ENCODE data around the gene ZNF821.
A peak's percentile ranks its signal among the peaks of the same experiment; 100 is the strongest.
"Not testable (repeated sequence)": the region's sequence is repeated elsewhere in the genome, so short reads cannot be mapped to it uniquely, and the experiment has no call there.

ZNF821 gene

DNA sequence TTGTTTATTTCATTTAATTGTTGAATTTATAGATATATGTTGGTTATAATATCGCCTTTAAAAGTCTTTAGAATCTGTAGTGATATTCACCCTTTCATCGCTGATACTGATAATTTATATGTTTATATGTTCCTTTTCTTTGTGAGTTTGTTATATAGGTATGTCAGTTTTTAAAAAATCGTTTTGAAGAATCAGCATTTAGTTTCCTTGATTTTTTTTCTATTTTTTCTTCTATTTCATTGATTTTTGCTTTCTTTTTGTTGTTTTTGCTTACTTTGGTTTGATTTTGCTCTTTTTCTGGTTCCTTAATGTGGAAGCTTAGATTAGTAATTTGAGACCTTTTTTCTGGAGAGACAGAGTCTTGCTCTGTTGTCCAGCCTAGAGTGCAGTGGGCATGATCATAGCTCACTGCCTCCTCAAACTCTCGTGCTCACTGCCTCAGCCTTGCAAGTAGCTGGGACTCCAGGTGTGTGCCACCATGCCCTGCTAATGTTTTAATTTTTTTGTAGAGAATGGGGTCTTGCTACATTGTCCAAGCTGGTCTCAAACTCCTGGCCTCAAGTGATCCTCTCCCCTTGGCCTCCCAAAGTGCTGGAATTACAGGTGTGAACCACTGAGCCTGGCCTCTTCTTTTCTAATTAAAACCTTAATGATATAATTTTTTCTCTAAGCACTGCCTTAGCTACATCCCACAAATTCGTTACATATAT lies 18.8 kb upstream of the ZNF821 start:
- no peak for DNase-seq (ENCODE audit: low read depth)

DNA sequence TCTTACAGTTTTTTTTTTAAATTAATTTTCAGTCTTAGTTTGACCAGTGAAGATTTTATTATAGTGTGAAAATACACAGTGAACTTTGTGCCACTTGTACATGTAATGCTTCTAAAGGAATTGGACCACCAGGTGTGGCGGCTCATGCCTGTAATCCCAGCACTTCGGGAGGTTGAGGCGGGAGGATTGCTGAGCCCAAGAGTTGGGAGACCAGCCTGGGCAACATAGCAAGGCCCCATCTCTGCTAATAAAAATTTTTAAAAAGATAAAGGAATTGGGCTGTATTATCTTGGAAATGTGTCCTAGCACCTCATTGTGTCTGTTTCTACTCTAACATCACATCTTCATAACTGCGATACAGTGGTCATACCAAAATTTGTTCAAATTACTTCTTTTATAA lies 15.2 kb upstream of the ZNF821 start:
- DNase-seq (ENCODE audit: low read depth) = no peak

DNA sequence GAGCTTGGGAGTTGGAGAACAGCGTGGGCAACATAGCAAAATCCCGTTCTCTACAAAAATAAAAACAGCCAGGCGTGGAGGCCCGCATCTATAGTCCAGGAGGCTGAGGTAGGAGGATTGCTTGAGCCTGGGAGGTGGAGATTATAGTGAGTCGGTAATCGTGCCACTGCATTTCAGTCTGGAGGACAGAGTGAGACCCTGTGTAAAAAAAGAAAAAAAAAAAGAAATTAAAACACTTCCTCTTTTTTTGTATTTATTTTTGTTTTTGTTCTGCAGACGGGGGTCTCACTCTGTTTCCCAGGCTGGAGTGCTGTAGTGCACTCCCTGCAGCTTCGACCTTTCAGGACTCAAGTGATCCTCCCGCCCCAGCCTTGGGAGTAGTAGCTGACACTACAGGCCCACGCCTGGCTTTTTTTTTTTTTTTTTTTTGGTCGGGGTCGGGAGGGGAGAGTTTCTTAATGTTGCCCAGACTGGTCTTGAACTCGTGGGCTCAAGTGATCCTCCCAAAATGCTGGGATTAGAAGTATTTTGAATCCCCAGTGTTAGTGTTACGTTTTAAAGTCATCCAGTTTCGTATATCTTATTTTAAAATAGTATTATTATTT lies 12.9 kb upstream of the ZNF821 start:
- no peak for DNase-seq (ENCODE audit: low read depth)

DNA sequence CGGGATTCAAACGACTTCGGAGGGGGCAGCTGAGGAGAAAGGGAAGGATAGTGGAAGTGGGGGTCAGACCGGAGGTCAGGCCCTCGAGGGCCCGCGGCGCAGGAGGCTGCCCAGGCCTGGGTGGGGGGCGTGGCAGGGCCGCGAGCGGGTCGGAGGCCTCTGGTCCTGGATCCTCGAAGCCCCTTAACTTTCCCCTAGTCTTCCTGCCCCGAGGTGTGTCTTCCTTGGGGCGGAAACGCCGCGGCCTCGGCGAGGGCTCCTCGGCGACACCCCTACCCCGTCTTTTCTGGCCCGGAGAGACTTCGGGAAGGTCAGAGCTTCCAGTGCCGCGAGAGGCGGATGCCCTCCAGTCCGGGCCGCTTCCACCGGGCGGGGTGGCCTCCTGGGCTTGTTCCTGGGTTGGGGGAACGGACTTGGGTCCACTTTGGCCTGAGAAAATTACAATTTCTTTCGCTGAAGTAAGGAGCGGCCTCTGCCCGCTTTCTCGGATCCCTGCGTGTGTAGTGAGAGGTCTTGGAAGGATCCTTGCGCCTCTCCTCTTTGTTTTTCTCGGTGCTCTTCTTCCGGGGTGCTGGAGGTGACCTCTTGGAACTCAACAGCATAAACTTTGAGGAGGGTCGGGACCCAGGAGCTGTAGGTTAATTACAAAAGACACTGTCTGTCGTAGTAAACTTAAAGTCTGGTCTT lies 11.8 kb upstream of the ZNF821 start:
- no peak for DNase-seq (ENCODE audit: low read depth)

DNA sequence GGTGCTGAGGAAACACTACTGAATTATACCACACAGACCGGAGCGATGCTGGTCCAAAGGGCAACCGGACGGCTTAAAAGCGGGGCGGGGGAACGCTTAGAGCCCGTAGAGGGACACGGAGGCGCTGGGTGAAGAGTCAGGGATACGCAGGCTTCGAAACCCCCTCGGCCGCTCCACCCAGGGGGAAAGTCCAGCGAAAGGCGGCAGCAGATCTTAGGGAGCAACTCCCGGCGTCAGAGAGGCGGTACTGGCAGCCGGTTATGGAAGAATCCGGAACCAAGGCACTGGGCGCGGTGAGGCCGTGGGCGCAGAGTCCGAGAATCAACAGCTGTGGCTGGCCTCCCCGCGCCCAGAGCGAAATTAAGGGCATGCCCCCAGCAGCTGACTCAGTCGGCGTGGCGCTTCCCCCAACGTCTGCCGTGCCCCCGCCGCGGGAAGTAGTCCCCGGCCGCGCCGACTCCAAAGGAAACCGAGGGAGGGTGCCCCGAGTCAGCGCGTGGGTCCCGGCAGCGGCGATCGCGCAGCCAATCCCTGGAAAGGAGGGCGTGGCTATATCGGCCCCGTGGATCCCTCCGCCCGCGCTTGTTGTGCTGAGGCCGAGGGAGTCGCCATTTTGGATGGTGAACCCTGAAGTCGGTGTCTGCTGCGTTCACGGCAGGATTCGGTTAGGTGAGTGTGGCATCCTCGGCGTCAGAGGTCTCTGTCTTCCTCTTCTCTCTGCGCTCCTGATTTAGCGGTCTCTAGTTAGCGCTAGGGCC lies 11.1 kb upstream of the ZNF821 start, which contains the start of gene IST1:
IST1 (plus strand) TSS at position 611 of the 758 bp plus-strand sequence. CDS start 20,110 bp downstream, outside the sequence.
- peak; percentile 97 for DNase-seq (ENCODE audit: low read depth)

DNA sequence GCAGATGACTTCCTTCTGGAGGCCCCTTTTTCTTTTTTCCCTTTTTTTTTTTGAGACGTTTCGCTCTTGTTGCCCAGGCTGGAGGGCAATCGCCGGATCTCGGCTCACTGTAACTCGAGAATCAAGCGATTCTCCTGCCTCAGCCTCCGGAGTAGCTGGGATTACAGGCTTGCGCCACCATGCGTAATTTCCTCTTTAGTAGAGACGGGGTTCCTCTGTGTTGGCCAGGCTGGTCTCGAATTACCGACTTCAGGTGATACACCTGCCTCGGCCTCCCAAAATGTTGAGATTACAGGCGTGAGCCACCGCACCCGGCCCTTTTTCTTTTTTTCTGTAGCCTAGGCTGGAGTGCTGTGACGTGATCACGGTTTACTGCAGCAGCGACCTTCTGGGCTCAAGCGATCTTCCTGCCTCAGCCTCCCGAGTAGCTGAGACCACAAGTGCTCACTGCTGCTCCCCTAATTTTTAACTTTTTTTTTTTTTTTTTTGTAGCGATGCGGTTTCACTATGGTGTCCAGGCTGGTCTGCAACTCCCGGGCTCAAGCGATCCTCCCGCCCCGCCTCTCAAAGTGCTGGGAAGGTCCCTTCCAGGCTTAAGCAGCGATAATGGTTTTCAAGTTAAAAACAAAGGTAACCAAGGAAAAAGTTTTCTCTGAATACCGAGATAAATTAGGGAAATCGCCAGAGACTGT lies 10.4 kb upstream of the ZNF821 start:
- DNase-seq (ENCODE audit: low read depth) = no peak

DNA sequence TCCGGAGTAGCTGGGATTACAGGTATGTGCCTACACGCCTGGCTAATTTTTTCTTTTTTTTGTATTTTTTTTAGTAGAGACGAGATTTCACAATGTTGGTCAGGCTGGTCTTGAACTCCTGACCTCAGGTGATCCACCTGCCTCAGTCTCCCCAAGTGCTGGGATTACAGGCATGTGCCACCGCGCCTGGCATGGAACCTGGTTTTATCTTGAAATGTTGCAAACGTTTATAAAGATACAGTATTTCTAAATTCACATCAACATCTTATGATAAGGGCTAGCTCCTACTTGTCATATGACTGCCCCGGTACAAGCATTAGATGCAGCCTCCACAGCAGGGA lies 9.9 kb upstream of the ZNF821 start:
- DNase-seq (ENCODE audit: low read depth) = no peak

DNA sequence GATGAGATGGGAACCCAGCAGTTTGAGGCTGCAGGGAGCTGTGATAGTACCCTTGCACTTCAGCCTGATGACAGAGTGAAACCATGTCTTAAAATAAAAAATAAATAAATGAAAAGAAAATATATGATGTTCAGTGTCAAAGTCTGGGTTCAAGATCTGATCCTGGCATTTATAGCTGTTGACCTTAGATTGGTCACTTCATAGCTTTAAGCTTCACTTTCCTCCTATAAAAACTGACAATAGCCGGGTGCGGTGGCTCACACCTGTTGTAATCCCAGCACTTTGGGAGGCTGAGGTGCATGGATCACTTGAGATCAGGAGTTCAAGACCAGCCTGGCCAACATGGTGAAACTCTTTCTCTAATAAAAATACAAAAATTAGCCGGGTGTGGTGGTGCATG lies 5.2 kb upstream of the ZNF821 start:
- DNase-seq (ENCODE audit: low read depth) = no peak

DNA sequence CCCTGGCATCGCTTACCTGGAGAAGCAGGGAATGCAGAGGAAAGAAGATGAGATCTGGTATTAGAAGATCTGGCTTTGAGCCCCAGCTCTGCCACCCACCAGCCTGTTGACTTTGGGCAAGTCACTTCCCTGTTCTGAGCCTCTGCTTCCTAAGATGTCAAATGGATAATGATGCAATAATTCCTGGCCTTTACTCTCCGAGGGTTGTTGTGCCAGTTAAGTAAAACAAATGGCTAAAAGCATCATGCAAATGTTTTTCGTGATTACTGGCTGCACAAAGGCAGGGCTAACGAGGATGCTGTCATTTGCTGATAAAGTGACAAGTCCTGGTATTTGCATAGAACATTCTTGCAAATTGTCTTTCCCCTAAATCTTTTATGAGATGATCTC lies 1.3 kb upstream of the ZNF821 start:
- no peak for DNase-seq (ENCODE audit: low read depth)

DNA sequence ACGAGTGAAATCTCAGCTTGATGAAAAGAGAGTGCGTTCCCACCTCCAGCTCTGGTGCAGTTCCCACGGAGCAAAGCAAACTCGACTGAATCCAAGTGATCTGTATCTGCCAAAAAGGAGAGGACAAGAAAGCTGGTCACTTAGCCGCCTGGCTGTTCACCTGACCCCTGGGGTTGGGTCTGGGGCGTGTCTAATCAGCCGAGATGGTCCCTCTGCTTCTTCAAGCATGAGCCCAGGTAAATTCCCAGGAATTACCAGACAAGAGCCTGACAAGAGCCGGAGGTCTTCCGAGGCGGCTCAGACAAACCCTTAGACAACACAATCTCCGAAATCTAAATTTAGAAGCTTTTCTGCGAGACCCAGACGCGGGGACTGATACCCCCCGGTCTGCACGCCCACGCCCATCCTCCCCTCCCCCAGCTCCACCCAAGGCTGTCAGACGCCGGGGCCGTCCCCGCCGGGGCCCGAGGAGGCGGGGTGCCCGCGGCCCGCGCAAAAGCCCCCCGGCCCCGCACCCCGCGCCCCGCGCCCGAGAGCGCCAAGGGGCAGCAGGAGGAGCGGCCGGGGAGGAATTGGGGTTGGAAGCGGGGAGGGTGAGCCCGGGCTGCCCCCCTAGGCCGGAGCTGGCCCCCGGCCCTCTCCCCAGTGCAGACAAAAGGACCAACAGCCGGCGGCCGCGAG lies 674 bp downstream of the ZNF821 start:
- DNase-seq (ENCODE audit: low read depth) = peak; percentile 41

DNA sequence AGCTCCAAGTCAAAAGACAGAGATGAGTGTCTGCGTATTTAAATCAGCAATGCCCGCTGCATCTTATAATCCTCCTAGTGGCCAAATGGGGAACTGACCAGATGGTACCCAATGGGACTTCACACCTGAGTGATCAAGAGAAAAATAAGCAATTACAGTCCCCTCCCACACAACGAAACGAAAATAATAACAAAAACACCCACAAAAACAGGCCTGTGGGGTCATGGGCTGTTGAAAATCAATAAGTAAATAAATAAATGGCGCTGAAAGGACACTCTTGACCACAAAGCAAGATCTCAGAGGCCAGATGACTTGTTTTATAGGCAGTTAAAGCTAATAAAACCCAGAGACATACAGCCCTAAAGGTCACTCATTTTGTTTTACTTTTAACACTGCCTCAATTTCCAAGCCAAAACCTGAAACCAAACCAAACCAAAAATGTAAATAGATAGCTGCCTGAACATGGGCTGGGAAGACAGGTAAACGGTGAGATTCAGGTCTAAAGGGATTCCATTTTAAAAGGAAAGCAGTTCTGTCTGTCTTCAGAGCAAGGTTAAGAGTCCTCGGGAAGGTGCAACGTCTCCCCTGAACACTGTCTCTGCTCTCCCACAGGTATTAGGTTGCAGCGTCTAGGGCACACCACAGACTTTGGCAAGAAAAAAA lies 1.3 kb downstream of the ZNF821 start:
- DNase-seq (ENCODE audit: low read depth) = peak; percentile 63

DNA sequence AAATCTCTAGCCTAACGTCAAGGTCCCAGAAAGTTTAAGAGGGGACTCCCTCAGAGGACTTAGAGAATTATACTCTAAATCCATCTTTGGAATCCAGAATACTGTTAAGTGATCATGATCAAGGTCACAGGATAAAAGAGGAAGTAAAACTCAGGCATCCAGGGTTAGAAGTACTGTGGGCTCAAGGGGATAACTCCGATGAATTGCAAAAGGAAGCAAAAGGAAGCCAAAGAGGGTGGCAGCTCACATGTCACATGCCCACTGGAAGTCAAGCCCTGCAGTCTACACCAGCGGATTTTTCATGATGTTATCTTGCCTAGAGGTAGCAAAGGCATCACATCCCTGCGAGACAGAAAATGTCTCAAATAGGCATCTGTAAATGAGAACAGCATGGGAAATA lies 3.8 kb downstream of the ZNF821 start:
- no peak for DNase-seq (ENCODE audit: low read depth)

DNA sequence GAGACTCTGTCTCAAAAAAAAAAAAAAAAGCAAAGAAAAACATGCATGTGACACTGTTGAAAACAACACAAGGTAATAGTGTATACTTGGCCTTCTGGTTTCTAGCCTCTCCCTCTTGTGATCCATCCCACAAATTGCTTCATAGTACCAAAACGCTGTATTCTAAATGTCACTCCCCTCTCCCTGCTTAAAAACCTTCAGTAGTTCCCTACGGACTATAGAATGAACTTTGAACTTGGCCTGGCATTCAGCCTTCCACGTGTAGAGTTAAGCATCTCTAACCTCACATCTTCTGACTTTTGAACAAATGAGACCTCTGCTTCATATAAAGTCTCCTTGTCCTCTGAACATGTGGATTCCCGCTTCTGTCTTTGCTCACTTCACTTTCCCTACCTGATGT lies 5.1 kb downstream of the ZNF821 start:
- no peak for DNase-seq (ENCODE audit: low read depth)

DNA sequence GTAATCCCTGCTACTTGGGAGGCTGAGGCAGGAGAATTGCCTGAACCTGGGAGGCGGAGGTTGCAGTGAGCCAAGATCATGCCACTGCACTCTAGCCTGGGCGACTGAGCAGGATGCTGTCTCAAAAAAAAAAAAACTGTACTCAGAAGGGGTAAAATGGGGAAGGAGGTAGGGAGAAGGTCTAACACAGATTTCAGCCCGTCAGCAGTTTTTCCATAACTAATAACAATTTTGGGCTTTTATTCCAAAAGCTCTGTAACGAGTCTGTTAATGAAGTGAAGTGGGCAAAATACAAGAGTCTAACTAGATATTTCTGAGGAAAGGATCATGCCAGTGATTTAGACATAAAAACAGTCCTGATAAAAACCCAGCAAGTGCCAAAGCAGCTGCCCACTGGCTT lies 10.8 kb downstream of the ZNF821 start:
- no peak for DNase-seq (ENCODE audit: low read depth)

DNA sequence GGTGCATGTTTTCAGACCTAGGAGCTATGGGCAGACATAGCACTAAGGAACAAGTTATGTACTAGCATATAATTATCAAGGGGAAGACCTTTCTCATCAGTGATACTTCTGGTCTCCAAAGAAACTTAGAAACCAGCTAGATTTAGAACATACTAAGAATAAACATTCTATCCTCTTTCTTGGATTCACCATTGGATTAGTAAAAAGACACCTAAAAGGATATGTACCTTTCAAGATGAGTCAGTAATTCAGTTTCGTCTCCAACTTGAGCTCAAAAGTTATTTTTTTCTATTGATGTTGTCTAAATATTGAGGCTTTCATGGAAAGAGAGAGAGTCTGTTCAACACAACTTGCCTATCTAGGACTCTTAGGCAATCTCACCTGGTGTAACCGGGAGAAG lies 13.2 kb downstream of the ZNF821 start:
- no peak for DNase-seq (ENCODE audit: low read depth)

DNA sequence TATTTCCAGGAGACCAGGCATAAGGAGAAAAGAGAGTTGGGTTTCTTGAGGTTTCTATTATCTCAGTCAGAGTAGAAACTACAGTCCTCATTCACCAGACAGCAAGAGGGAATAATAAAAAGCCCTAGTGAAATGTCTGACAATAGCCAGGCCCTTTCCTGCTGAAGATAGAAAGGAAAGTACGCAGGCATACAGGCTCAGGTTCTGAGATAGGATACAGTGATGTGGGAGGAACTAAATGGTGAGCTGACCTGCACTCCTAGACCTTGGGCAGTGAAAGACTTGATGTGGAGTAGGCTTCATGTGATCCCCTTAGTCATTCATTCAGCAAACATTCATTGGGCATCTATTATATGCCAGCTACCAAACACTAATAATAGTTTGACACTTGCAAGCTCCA lies 14.9 kb downstream of the ZNF821 start:
- DNase-seq (ENCODE audit: low read depth) = no peak

DNA sequence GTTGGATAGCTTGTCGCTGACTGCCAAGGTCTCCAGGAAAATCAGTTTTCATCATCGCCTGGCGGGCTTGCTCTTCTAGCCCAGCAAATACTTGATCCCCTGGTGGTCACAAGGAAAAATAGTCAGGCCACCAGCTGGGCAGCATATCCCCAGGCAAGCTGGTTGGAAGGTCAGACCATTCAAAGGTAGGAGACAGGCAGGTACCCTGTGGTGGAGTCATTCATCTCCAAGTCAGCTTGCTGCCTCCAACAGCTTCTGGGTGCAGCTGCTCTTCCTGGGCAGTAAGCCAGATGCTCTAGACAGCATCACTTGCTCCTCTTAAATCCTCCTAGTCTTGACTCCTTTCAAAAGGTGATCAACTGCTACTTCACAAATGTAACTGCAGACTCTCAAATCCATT lies 16.0 kb downstream of the ZNF821 start:
- DNase-seq (ENCODE audit: low read depth) = no peak

DNA sequence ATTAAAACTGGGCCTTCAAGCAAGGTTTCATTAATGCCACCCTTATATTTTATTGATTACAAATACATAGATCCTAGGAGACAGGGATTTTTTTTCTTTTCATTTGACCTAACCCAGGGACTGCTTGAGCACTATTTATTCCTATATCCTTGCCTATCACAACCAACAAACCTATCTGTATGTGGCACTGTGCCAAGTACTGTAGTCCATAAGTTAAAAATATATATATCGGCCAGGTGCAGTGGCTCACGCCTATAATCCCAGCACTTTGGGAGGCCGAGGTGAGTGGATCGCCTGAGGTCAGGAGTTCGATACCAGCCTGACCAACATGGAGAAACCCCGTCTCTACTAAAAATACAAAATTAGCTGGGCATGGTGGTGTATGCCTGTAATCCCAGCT lies 16.8 kb downstream of the ZNF821 start:
- not testable (repeated sequence) for DNase-seq (ENCODE audit: low read depth)

DNA sequence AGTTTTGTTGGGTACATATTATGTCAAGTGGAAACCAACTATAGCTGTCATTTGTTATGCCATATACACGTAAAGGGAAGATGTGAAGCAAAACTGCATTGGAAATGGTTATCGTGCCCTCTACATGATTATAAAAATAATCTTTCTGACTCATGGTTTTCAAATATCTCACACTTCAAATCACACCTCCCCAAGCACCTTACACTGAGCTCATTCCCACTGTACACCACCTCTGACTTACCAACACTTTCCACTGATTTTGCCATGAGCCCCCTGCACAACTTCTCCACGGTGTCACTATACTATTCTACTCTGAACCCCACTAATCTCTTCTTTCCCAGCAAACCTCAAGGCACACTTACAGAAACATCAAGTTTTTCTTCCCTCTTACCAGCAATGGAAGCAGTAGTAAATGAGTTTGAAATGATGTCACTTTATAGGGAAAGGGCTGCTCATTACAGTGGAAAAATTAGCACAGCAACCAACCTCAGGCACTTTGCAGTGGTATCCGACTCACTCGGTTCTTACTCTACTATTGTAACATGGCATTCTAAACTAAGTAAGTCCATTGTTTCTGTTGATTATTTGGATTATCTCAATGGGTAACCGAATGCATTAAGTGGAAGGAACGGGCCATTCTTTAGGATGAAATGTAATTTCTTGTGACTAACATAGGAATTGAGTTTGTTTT lies 18.7 kb downstream of the ZNF821 start:
- DNase-seq (ENCODE audit: low read depth) = no peak

DNA sequence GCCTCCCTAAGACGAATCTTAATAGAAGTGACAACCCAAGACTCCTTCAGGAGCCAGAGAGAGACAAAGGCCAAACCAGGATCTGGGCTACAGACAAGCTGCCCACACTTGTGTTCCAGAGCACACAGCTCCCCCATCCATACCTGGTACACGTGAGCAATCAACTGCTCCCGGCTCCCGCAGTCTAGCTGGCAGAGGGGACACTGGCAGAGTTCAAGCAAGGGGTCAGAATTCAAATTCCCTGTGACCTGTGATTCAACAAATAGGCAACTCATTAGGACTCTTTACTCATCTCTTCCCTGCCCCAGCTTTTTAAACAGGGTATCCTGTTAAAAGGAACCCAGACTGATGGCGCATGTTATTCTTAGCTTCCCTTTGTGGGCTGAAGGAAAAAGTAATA lies 20.0 kb downstream of the ZNF821 start:
- no peak for DNase-seq (ENCODE audit: low read depth)
